Caco-2 (cell line): Measurements from ENCODE around the gene BANP. TPM values are rescaled to one million over a fixed set of nuclear protein-coding genes. Genes with fewer than 3 reads are reported as not detected.
"Not testable (repeated sequence)": the region's sequence is repeated elsewhere in the genome, so short reads cannot be mapped to it uniquely, and the experiment has no call there.

ENCODE experiments used
- BruUV-seq: library from RNA; stranded (reverse); fragments of 400-500 nt; replicated peaks from 2 replicates; lab custom pipeline; 2021; lab: Mats Ljungman, UMichigan
- CTCF ChIA-PET: fragments of 300-600 bp; sonication (Branson Sonifier 250); formaldehyde crosslinking; loops from one replicate; lab custom pipeline; 2022; ENCODE audit warnings: antibody characterized with exemption; lab: Charles Lee
- POLR2A ChIA-PET: fragments of 300-600 bp; sonication (Branson Sonifier 250); formaldehyde crosslinking; loops from one replicate; lab custom pipeline; 2022; ENCODE audit warnings: antibody characterized with exemption; lab: Charles Lee
- DNase-seq, 2 experiments: peaks; one replicate each; pipeline versions ENCODE4 v3.0.0 to v3.0.0-alpha.2; 2020 to 2022
- H3K27me3 ChIP-seq: replicated peaks from 2 replicates; pipeline ENCODE4 v1.6.0; 2011; ENCODE audit warnings: low read length; ENCODE audit not compliant: control insufficient read depth, insufficient read depth
- H3K36me3 ChIP-seq: 2 replicates; pipeline ENCODE4 v1.5.1; 2011; ENCODE audit warnings: low read length; ENCODE audit not compliant: control insufficient read depth, insufficient read depth
- H3K4me1 ChIP-seq: fragments of 250-450 bp; sonication (Bioruptor Pico); 2 replicates; pipeline ENCODE4 v1.5.1; 2020; ENCODE audit warnings: mild to moderate bottlenecking
- H3K4me3 ChIP-seq: 2 replicates; pipeline ENCODE4 v1.5.1; 2011; ENCODE audit warnings: low read depth, mild to moderate bottlenecking, control low read depth, low read length
- H3K9me3 ChIP-seq: fragments of 250-450 bp; sonication (Bioruptor Pico); 2 replicates; pipeline ENCODE4 v1.5.1; 2020; ENCODE audit warnings: mild to moderate bottlenecking, moderate library complexity
- H3K27ac Mint-ChIP-seq: one replicate; pipeline ENCODE4 v1.8.0; 2022; ENCODE audit warnings: mixed read lengths; ENCODE audit not compliant: unreplicated experiment
- H3K27me3 Mint-ChIP-seq: one replicate; pipeline ENCODE4 v1.8.0; 2022; ENCODE audit warnings: mixed read lengths; ENCODE audit not compliant: insufficient read depth, unreplicated experiment
- H3K36me3 Mint-ChIP-seq: one replicate; pipeline ENCODE4 v1.8.0; 2022; ENCODE audit warnings: mild to moderate bottlenecking, mixed read lengths; ENCODE audit not compliant: insufficient read depth, unreplicated experiment
- H3K4me1 Mint-ChIP-seq: one replicate; pipeline ENCODE4 v1.8.0; 2022; ENCODE audit warnings: low read depth, mixed read lengths; ENCODE audit not compliant: unreplicated experiment
- H3K4me3 Mint-ChIP-seq: one replicate; pipeline ENCODE4 v1.8.0; 2022; ENCODE audit warnings: mild to moderate bottlenecking, moderate library complexity, mixed read lengths; ENCODE audit not compliant: unreplicated experiment
- H3K9me3 Mint-ChIP-seq: one replicate; pipeline ENCODE4 v1.8.0; 2022; ENCODE audit warnings: mixed read lengths; ENCODE audit not compliant: unreplicated experiment
- intact Hi-C: fragments of 100-400 bp; cut with micrococcal nuclease; formaldehyde crosslinking; loops from one replicate; pipeline ENCODE4 v1.10.0; 2022; ENCODE audit not compliant: unreplicated experiment
- total RNA-seq: library from RNA; stranded (reverse); gene quantifications from 2 replicates; pipeline ENCODE4 v1.2.3, GENCODE V29; 2022
- TF ChIP-seq, protein P1 (sequence below), 2 experiments: fragments of 200-600 bp in 1 of 2; IDR thresholded peaks; 1 replicate in 1 of 2; 2 replicates in 1 of 2; pipeline versions ENCODE4 v1.5.1 to v1.8.0; 2011 to 2022; ENCODE audit warnings: antibody characterized with exemption in 1 of 2, control low read depth in 1 of 2, inconsistent platforms in 1 of 2, low read depth in 1 of 2, low read length in 1 of 2, mild to moderate bottlenecking in 1 of 2, moderate library complexity in 1 of 2; ENCODE audit not compliant: insufficient read depth in 1 of 2, severe bottlenecking in 1 of 2, unreplicated experiment in 1 of 2

BANP gene
- total RNA-seq, 1 experiment from 2014 or later: 44.4 TPM

DNA sequence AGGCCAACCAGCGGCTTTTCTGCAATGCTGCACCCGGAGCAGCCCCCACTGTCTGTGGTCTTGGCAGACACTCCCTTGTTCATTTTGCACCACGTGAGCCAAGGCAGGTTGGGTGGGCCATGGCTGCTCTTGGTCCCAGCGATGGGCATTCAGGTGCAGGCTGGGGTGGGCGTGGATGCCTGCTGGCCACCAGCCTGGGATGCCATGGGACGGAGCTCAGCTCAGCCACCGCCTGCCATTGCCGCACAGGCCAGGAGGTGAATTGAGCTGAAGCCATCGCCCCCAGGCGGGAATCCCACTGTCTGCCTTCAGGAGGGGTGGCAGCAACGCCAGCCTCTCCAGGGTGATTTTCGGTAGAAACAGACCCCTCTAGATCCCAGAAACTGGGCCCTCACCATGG is 155.3 kb downstream of the BANP start:
- DNase-seq, H3K4me1 ChIP-seq, H3K9me3 ChIP-seq, H3K36me3 ChIP-seq, BruUV-seq, intact Hi-C loops, H3K27me3 ChIP-seq, POLR2A ChIA-PET, H3K4me3 Mint-ChIP-seq, H3K36me3 Mint-ChIP-seq, H3K27ac Mint-ChIP-seq, H3K4me1 Mint-ChIP-seq, H3K4me3 ChIP-seq, H3K9me3 Mint-ChIP-seq, H3K27me3 Mint-ChIP-seq, CTCF ChIA-PET: not testable (repeated sequence)

DNA sequence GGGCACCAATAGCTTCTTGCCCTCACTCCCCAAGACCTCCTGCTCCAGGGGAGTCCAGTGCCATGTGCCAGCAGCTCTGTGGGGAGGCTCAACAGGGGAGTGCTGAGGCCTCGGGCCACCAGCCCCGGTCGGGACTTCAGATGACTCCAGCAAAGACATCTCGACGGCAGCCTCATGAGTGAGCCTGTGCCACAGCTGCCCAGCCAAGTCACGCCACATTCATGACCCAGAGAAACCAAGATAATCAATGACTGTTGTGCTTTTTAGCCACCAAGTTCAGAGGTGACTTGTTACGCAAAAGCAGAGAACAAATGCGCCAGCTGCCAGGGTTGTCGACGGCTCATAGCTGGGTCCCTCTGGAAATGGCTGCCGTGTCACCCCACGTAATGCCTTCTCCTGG is 157.5 kb downstream of the BANP start:
- no peak overlapping the region for H3K27ac Mint-ChIP-seq
- Histone ChIP-seq H3K4me3 (no peak overlapping the region), H3K9me3 (no peaks in the 10 kb centered on the region), H3K27me3 (no peaks in the 10 kb centered on the region), H3K36me3 (no peaks in the 10 kb centered on the region), H3K4me1 (no peaks in the 10 kb centered on the region)
- no peaks in the 10 kb centered on the region for H3K9me3 Mint-ChIP-seq
- no peak overlapping the region for H3K4me3 Mint-ChIP-seq
- intact Hi-C loops: no loop called here
- POLR2A ChIA-PET: no interaction called here
- no peaks in the 10 kb centered on the region for H3K27me3 Mint-ChIP-seq
- no peak for DNase-seq
- CTCF ChIA-PET: no interaction called here
- no peaks in the 10 kb centered on the region for H3K36me3 Mint-ChIP-seq
- TF ChIP-seq, protein P1, sequence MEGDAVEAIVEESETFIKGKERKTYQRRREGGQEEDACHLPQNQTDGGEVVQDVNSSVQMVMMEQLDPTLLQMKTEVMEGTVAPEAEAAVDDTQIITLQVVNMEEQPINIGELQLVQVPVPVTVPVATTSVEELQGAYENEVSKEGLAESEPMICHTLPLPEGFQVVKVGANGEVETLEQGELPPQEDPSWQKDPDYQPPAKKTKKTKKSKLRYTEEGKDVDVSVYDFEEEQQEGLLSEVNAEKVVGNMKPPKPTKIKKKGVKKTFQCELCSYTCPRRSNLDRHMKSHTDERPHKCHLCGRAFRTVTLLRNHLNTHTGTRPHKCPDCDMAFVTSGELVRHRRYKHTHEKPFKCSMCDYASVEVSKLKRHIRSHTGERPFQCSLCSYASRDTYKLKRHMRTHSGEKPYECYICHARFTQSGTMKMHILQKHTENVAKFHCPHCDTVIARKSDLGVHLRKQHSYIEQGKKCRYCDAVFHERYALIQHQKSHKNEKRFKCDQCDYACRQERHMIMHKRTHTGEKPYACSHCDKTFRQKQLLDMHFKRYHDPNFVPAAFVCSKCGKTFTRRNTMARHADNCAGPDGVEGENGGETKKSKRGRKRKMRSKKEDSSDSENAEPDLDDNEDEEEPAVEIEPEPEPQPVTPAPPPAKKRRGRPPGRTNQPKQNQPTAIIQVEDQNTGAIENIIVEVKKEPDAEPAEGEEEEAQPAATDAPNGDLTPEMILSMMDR (IDR thresholded peaks at IDR 0.05; ENCODE audit: insufficient read depth in 1 of 2, low read depth in 1 of 2, low read length in 1 of 2, severe bottlenecking in 1 of 2, unreplicated experiment in 1 of 2): no peak
- no peaks in the 10 kb centered on the region for H3K4me1 Mint-ChIP-seq
- no TSS peak for BruUV-seq

DNA sequence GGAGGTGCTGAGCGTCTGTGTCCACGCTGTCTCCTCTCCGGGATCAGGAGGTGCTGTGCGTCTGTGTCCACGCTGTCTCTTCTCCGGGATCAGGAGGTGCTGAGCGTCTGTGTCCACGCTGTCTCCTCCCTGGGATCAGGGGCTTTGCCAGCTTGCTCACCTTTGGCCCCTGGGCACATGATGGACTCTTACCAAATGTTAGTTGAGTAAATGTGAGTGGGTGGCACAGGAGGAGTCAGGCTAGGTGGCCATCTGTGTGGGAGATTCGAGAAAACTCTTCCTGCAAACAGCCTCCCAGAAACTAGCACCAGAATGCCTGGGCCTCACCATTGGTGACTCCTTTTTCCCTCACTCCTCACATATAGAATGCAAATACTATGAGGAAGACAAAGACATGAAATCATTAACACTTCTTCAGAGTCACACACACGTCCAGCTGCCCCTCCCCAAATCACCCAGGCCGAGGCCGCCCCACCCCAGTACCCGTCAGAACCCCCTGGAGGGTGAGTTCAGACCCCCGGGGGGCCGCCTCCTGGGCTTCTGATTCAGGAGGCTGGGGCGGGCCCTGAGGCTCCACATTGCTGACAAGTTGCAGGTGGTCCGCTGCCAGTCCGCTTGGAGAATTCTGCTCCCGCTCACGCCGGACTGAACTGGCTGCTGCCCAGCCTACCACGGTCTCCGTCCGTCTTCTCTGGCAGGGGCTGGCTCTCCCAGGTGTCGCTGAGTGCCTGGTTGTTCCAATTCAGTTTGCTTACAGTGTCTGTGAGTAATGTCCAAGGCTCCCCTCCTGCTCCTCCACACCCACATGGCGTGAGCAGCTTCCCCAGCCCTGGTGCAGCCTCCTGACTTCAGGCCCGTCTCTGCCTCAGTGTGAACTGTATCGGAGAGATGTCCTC is 158.7 kb downstream of the BANP start:
- POLR2A ChIA-PET, DNase-seq, intact Hi-C loops, CTCF ChIA-PET, H3K4me3 Mint-ChIP-seq, BruUV-seq, H3K36me3 ChIP-seq, H3K9me3 ChIP-seq, H3K27ac Mint-ChIP-seq, H3K4me3 ChIP-seq, H3K4me1 ChIP-seq, H3K27me3 Mint-ChIP-seq, H3K36me3 Mint-ChIP-seq, H3K27me3 ChIP-seq, H3K9me3 Mint-ChIP-seq, H3K4me1 Mint-ChIP-seq: not testable (repeated sequence)

DNA sequence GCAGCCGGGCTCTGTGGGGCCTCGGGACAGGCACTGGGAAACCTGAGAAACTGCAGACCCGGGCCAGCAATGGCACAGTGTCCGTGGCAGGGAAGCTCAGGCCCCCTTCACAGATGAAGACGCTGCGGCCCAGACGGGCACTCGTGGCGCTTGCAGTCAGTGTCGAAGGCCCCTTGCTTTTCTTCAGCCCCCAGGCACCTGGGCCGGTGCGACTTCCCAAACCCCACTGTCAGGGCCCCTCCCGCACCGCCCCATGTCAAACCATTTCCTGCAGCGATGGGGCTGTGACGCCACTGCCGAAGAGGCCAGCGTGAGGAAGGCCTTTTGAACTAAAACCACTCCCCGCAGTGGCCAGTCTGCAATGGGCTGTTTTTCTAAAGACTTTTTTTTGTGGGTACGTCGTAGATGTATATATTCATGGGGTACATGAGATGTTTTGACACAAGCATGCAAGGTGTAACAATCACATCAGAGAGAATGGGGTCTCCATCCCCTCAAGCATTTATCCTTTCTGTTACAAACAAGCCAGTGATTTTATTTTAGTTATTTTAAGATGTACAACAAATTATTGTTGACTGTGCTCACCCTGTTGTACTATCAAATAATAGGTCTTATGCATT is 159.8 kb downstream of the BANP start:
- H3K9me3 ChIP-seq, DNase-seq, H3K9me3 Mint-ChIP-seq, intact Hi-C loops, H3K4me1 ChIP-seq, BruUV-seq, H3K27me3 Mint-ChIP-seq, H3K4me3 ChIP-seq, H3K4me1 Mint-ChIP-seq, H3K27ac Mint-ChIP-seq, H3K27me3 ChIP-seq, H3K36me3 Mint-ChIP-seq, CTCF ChIA-PET, POLR2A ChIA-PET, H3K36me3 ChIP-seq, H3K4me3 Mint-ChIP-seq: not testable (repeated sequence)

DNA sequence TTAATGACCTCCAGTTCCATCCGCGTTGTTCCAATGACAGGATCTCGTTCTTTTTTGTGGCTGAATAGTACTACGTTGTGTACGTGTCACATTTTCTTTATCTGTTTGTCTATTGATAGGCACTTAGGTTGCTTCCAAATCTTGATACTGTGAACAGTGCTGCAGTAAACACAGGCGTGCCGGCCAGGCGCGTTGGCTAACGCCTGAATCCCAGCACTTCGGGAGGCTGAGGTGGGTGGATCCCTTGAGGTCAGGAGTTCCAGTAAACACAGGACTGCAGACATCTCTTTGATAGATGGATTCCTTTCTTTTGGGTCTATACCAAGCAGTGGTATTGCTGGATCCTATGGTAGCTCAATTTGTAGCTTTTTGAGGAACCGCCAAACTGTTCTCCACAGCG is 160.7 kb downstream of the BANP start:
- H3K4me3 Mint-ChIP-seq, POLR2A ChIA-PET, H3K36me3 Mint-ChIP-seq, CTCF ChIA-PET, H3K36me3 ChIP-seq, H3K4me3 ChIP-seq, H3K9me3 ChIP-seq, H3K4me1 ChIP-seq, H3K27ac Mint-ChIP-seq, H3K27me3 ChIP-seq, H3K9me3 Mint-ChIP-seq, DNase-seq, BruUV-seq, H3K27me3 Mint-ChIP-seq, H3K4me1 Mint-ChIP-seq, intact Hi-C loops: not testable (repeated sequence)
